Activated CD8-positive, alpha-beta T cell treated with anti-CD3 and anti-CD28 coated beads for 36 hours (primary cell): ENCODE results near the gene DBNL. TPM values are rescaled to one million over a fixed set of nuclear protein-coding genes. Genes with fewer than 3 reads are reported as not detected.

Source experiments
- ATAC-seq: fragments of 200-7000 bp; cut with Tn5 transposase; one replicate; pipeline ENCODE4 v1.10.0; 2021; ENCODE audit warnings: mild to moderate bottlenecking, moderate library complexity
- CTCF ChIA-PET: fragments of 350-600 bp; sonication (Branson Sonifier 250); formaldehyde crosslinking; loops from one replicate; lab custom pipeline; 2021; ENCODE audit warnings: antibody characterized with exemption; lab: Charles Lee
- POLR2A ChIA-PET: fragments of 350-600 bp; sonication (Branson Sonifier 250); formaldehyde crosslinking; loops from one replicate; lab custom pipeline; 2021; ENCODE audit warnings: antibody characterized with exemption; lab: Charles Lee
- DNase-seq: peaks from one replicate; pipeline ENCODE4 v3.0.0-alpha.2; 2020
- H3K27ac Mint-ChIP-seq: one replicate; pipeline ENCODE4 v1.8.0; 2021; ENCODE audit warnings: mild to moderate bottlenecking, mixed read lengths
- H3K27me3 Mint-ChIP-seq: one replicate; pipeline ENCODE4 v1.8.0; 2021; ENCODE audit warnings: mixed read lengths
- H3K36me3 Mint-ChIP-seq: one replicate; pipeline ENCODE4 v1.8.0; 2021; ENCODE audit warnings: low read depth, mixed read lengths
- H3K4me1 Mint-ChIP-seq: one replicate; pipeline ENCODE4 v1.8.0; 2021; ENCODE audit warnings: low read depth, mixed read lengths
- H3K4me3 Mint-ChIP-seq: one replicate; pipeline ENCODE4 v1.8.0; 2021; ENCODE audit warnings: mild to moderate bottlenecking, moderate library complexity, mixed read lengths
- H3K9me3 Mint-ChIP-seq: one replicate; pipeline ENCODE4 v1.8.0; 2021; ENCODE audit warnings: mixed read lengths
- intact Hi-C: fragments of 100-400 bp; cut with micrococcal nuclease; formaldehyde crosslinking; loops from one replicate; pipeline ENCODE4 v1.10.0; 2022
- total RNA-seq, 2 experiments: library from RNA; stranded (reverse); gene quantifications; one replicate each; pipeline ENCODE4 v1.2.3, GENCODE V29; 2021
- TF ChIP-seq, protein P1 (sequence below): fragments of 200-600 bp; IDR thresholded peaks from one replicate; pipeline ENCODE4 v1.8.0; 2022; ENCODE audit warnings: antibody characterized with exemption, mild to moderate bottlenecking

Gene DBNL
- total RNA-seq, 2 experiments from 2014 or later: 108 to 110 TPM

DNA sequence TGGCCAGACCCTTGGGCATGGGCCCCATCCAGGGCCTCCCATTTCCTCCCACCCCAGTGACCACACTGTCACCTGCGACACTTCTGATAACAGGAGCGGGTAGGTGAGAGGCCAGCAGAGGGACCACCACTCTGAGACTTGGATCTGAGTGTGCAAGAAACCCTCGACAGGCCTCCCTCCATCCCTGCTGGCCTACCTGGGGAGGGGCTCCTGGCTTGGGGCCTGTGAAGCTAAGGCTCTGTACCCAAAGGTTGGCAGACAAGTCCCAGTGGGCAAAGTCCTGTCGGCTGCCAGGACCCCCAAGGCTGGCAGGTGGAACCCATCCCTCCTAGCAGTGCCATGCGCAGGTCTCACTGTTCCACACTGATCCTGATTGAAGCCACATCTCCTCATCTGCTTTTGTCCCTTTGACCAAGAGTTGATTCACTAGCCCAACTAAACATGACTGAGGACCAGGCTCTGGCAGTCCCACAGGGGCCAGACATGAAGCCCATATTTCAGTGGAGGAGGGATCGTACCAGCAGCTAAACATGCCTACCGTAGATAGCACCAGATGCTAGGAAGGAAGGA, 22.1 kb downstream of the DBNL start:
- TF ChIP-seq, protein P1, sequence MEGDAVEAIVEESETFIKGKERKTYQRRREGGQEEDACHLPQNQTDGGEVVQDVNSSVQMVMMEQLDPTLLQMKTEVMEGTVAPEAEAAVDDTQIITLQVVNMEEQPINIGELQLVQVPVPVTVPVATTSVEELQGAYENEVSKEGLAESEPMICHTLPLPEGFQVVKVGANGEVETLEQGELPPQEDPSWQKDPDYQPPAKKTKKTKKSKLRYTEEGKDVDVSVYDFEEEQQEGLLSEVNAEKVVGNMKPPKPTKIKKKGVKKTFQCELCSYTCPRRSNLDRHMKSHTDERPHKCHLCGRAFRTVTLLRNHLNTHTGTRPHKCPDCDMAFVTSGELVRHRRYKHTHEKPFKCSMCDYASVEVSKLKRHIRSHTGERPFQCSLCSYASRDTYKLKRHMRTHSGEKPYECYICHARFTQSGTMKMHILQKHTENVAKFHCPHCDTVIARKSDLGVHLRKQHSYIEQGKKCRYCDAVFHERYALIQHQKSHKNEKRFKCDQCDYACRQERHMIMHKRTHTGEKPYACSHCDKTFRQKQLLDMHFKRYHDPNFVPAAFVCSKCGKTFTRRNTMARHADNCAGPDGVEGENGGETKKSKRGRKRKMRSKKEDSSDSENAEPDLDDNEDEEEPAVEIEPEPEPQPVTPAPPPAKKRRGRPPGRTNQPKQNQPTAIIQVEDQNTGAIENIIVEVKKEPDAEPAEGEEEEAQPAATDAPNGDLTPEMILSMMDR: no peak
- DNase-seq (peak; percentile 27), ATAC-seq (peak; percentile 24)

DNA sequence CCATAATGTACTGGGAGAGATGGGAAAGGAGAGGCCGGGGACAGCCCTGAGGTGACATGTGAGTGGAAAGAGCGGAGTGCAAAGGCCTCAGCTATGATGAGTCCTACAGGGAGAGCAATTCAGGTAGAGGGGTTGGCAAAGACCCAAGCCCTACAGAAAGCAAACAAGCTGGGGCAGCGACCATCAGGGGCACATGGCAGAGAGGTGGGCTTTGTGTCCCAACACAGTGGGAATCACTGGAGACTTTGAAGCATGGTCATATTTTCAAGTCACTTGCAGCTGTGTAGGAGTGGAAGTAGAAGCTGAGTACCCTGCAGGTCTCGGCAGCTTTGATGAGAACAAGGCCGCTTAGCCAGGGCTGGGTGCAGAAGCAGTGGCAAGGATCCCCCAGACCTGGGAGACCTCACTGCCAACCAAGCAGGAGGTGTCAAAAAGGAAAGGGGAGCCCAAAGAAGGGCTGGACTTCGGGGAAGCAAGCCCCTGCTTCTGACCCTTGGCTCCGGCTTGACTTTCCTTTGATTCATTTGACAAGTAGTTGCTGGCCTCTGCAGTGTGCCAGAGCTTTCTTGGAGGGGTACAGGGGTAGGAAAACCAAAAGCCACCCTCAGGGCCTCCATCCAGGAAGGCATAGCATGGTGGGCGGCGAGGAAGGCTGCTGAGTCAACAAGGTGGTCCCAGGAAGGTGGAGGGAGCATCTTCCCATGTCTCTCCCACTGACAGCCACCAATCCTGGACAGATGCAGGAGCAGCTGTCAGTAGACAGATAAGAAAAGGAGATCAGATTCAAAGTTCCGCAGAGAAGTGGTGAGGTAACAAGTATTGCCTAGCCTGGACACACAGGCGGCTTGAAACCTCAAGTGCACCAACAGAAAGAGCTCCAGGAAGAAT, 22.8 kb downstream of the DBNL start:
- intact Hi-C loops: no loop called here
- no peak for ATAC-seq
- no peak overlapping the region for H3K4me3 Mint-ChIP-seq
- ChIA-PET POLR2A (interaction anchor here (0.7 to 6.5 kb wide), 10 partner anchors 10 to 190 kb away, joined by 3 to 79 read pairs (median 7); partner anchors contain the start of gene DBNL), CTCF (interaction anchor here (0.9 kb wide), 1 partner anchor 14 kb away, joined by 4 read pairs; no protein-coding TSS in a partner anchor)
- H3K27me3 Mint-ChIP-seq: no peaks in the 10 kb centered on the region
- H3K36me3 Mint-ChIP-seq: no peaks in the 10 kb centered on the region
- TF ChIP-seq, protein P1: no peak
- H3K9me3 Mint-ChIP-seq: no peaks in the 10 kb centered on the region
- DNase-seq: no peak
- peaks cover 33% of the 10 kb centered on the region for H3K4me1 Mint-ChIP-seq
- H3K27ac Mint-ChIP-seq: no peak overlapping the region

More for the DNA sequence above, 22.1 kb downstream of the DBNL start:
- Mint-ChIP-seq H3K27me3 (no peaks in the 10 kb centered on the region), H3K27ac (no peak overlapping the region), H3K4me3 (no peak overlapping the region), H3K36me3 (peaks cover 1% of the 10 kb centered on the region), H3K4me1 (peaks cover 31% of the 10 kb centered on the region), H3K9me3 (no peaks in the 10 kb centered on the region)
- intact Hi-C loops: no loop called here
- ChIA-PET POLR2A (interaction anchor here (0.7 to 6.5 kb wide), 9 partner anchors 10 to 190 kb away, joined by 3 to 79 read pairs (median 10); partner anchors contain the start of gene DBNL), CTCF (interaction anchor here (1.1 kb wide), 1 partner anchor 14 kb away, joined by 3 read pairs; no protein-coding TSS in a partner anchor)

DNA sequence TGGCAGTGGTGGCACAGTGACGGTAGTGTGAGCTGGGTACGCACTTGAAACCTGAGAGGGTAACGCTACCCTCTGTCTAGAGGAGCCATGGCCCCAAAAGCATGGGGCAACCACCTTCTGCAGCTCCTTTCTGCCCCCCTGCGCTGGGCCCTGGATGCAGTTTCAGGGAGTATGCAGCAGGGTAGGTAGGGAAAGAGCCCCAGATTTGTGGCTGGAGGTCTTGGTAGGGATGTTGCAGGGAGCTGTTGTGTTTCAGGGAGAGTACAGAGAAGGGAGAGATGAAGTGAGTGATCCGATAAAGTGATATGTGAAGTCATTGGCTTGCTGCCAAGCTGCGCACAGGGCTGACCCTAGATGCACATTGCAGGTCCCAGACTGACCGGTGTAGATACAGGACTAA, 23.6 kb downstream of the DBNL start:
- TF ChIP-seq, protein P1: no peak
- Mint-ChIP-seq H3K4me1 (peaks cover 39% of the 10 kb centered on the region), H3K4me3 (no peak overlapping the region), H3K27me3 (no peaks in the 10 kb centered on the region), H3K36me3 (peaks cover 4% of the 10 kb centered on the region), H3K27ac (no peak overlapping the region), H3K9me3 (no peaks in the 10 kb centered on the region)
- ATAC-seq (no peak), DNase-seq (no peak)
- intact Hi-C loops: no loop called here
- ChIA-PET POLR2A (interaction anchor here (0.8 to 6.5 kb wide), 8 partner anchors 10 to 63 kb away, joined by 3 to 79 read pairs (median 12); partner anchors contain the start of gene DBNL), CTCF (interaction anchor here (0.9 to 1.0 kb wide), 2 partner anchors 13 to 467 kb away, joined by 3 to 4 read pairs; no protein-coding TSS in a partner anchor)

DNA sequence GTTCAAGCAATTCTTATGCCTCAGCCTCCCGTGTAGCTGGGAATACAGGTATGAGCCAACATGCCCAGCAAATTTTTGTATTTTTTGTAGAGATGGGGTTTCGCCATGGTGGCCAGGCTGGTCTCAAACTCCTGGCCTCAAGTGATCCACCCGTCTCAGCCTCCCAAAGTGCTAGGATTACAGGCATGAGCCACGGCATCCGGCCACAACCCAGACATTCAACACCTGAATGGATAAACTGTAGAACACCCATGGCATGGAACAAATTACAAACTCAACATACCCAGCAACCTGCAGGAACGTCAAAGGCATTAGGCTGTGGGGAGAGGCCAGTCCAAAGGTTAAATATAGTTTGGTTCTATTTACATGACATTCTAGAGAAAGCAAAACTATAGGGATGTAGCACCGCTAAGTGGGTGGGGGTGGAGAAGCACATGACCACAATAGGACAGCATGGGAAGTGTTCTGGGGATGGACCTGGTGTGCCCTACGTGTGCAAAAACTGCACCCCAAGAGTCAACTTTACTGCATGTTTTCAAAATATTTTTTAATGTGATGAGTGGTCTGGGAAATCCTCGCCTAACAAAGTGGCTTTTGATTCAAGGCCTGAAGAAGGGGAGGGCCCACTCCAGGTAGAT, 27.3 kb downstream of the DBNL start:
- H3K4me3 Mint-ChIP-seq: no peak overlapping the region

More for the DNA sequence above, 27.3 kb downstream of the DBNL start:
- Mint-ChIP-seq H3K36me3 (peaks cover 23% of the 10 kb centered on the region), H3K9me3 (no peaks in the 10 kb centered on the region), H3K27me3 (no peaks in the 10 kb centered on the region), H3K4me1 (peaks cover 32% of the 10 kb centered on the region), H3K27ac (peak overlapping the region; percentile 77)
- TF ChIP-seq, protein P1: peak; percentile 59
- CTCF ChIA-PET: interaction anchor here (1.0 to 1.1 kb wide), 3 partner anchors 8 to 130 kb away, joined by 3 to 4 read pairs (median 4); no protein-coding TSS in a partner anchor
- DNase-seq (no peak), ATAC-seq (no peak)
- POLR2A ChIA-PET: interaction anchor here (0.6 to 1.3 kb wide), 4 partner anchors 9 to 27 kb away, joined by 3 to 4 read pairs (median 3); partner anchors contain the start of gene DBNL
- intact Hi-C loops: no loop called here
